Measurements from ENCODE around the gene MEIS2. TPM values are rescaled to one million over a fixed set of nuclear protein-coding genes. Genes with fewer than 3 reads are reported as not detected.

The MEIS2 gene
- total RNA-seq, 1 experiment from 2014 or later, result 9.3 TPM

DNA sequence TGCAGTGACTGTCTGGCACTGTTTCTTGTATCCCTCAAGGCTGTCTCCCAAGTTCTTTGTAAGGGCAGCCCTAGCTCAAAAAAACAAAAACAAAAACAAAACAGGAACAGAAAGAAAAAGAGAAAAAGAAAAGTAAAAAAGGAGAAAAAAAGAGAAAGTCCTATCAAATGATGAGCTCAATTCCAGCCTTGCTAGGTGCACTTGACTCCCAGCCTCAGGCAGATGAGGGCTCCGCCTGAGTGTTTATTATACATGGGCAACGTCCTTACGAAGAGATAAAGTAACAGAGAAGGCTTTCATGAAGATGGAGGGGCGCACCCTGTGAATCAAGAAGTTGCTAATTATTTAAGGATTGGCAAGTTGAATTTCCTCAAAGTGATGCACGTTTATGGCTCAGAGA, 175.3 kb downstream of the MEIS2 start:
- TF ChIP-seq EZH2 (IDR thresholded peaks at IDR 0.05; ENCODE audit: borderline replicate concordance, low read depth, low read length, poor library complexity, severe bottlenecking) (no peak), CTCF (conservative IDR thresholded peaks at IDR 0.05; ENCODE audit: low read depth, low read length) (no peak)
- Histone ChIP-seq H3K4me1 (ENCODE audit: insufficient read depth, low read length, poor library complexity, severe bottlenecking) (peaks cover 6% of the 10 kb centered on the region), H3K9me3 (ENCODE audit: low read depth, low read length, poor library complexity, severe bottlenecking) (no peaks in the 10 kb centered on the region), H3K27me3 (replicated peaks; ENCODE audit: insufficient read depth, low read depth, low read length, poor library complexity) (no peaks in the 10 kb centered on the region), H3K4me3 (ENCODE audit: low read depth, low read length, poor library complexity, severe bottlenecking) (no peak overlapping the region), H3K36me3 (ENCODE audit: insufficient read depth, low read length, poor library complexity, severe bottlenecking) (no peaks in the 10 kb centered on the region), H3K27ac (ENCODE audit: low read depth, low read length, poor library complexity, severe bottlenecking) (no peak overlapping the region)
- ChIA-PET POLR2A (ENCODE audit: low non-redundant PET) (no interaction called here), CTCF (no interaction called here)
- DNase-seq (ENCODE audit: low spot score), result no peak
- intact Hi-C loops (cut with micrococcal nuclease; ENCODE audit: unreplicated experiment), result no loop called here
- no TSS peak for BruUV-seq (replicated peaks)

- no TSS peak for BruUV-seq (replicated peaks)
- ChIA-PET CTCF (no interaction called here), POLR2A (ENCODE audit: low non-redundant PET) (no interaction called here)
- intact Hi-C loops (cut with micrococcal nuclease; ENCODE audit: unreplicated experiment), result no loop called here
- Histone ChIP-seq H3K4me3 (ENCODE audit: low read depth, low read length, poor library complexity, severe bottlenecking) (no peak overlapping the region), H3K27ac (ENCODE audit: low read depth, low read length, poor library complexity, severe bottlenecking) (no peak overlapping the region), H3K4me1 (ENCODE audit: insufficient read depth, low read length, poor library complexity, severe bottlenecking) (peaks cover 6% of the 10 kb centered on the region), H3K27me3 (replicated peaks; ENCODE audit: insufficient read depth, low read depth, low read length, poor library complexity) (no peaks in the 10 kb centered on the region), H3K36me3 (ENCODE audit: insufficient read depth, low read length, poor library complexity, severe bottlenecking) (no peaks in the 10 kb centered on the region), H3K9me3 (ENCODE audit: low read depth, low read length, poor library complexity, severe bottlenecking) (no peaks in the 10 kb centered on the region)
- TF ChIP-seq CTCF (conservative IDR thresholded peaks at IDR 0.05; ENCODE audit: low read depth, low read length), result no peak
- no peak for TF ChIP-seq EZH2 (IDR thresholded peaks at IDR 0.05; ENCODE audit: borderline replicate concordance, low read depth, low read length, poor library complexity, severe bottlenecking)
- no peak for DNase-seq (ENCODE audit: low spot score)
These were observed 176.3 kb downstream of the MEIS2 start for GRCh38 chr15:36924034-36924433.

DNA sequence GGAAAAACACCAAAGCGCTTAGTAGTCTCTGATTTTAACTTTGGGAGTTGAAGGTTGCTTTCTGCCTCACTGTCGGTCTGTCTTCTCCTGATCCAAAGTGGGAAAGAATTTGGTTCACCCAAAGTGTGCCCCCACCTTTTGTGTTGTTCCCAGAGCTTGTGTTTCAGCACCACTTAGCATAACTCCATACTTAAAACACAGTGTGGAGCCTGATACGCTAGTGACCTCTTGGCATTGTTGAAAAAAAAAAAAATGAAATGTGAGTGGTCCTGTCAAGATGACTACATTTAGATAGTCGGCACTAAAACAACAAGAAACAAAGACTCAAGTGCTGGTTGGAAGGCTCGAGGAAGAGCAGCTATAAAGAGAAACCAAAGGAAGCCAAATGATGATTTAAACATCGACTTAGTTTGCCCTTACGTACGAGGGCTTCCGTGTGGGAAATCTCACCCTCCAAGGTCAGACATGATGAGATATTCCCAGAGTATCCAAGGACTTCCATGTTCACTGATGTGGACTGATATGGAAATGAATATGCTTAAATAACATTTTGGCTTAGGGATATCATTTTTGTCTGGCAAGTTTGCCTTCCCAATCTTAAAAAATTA, 178.8 kb downstream of the MEIS2 start:
- ChIA-PET POLR2A (ENCODE audit: low non-redundant PET) (interaction anchor here (0.6 kb wide), 1 partner anchor 136 kb away, joined by 4 read pairs; no protein-coding TSS in a partner anchor), CTCF (no interaction called here)
- H3K36me3 ChIP-seq (ENCODE audit: insufficient read depth, low read length, poor library complexity, severe bottlenecking), result no peaks in the 10 kb centered on the region

More for the DNA sequence above, 178.8 kb downstream of the MEIS2 start:
- H3K4me3 ChIP-seq (ENCODE audit: low read depth, low read length, poor library complexity, severe bottlenecking), result no peak overlapping the region
- no TSS peak for BruUV-seq (replicated peaks)
- no peaks in the 10 kb centered on the region for H3K27me3 ChIP-seq (replicated peaks; ENCODE audit: insufficient read depth, low read depth, low read length, poor library complexity)
- intact Hi-C loops (cut with micrococcal nuclease; ENCODE audit: unreplicated experiment), result no loop called here
- no peaks in the 10 kb centered on the region for H3K9me3 ChIP-seq (ENCODE audit: low read depth, low read length, poor library complexity, severe bottlenecking)
- TF ChIP-seq CTCF (conservative IDR thresholded peaks at IDR 0.05; ENCODE audit: low read depth, low read length), result no peak
- no peak for TF ChIP-seq EZH2 (IDR thresholded peaks at IDR 0.05; ENCODE audit: borderline replicate concordance, low read depth, low read length, poor library complexity, severe bottlenecking)
- DNase-seq (ENCODE audit: low spot score), result no peak
- no peak overlapping the region for H3K27ac ChIP-seq (ENCODE audit: low read depth, low read length, poor library complexity, severe bottlenecking)
- peaks cover 6% of the 10 kb centered on the region for H3K4me1 ChIP-seq (ENCODE audit: insufficient read depth, low read length, poor library complexity, severe bottlenecking)

Data from A673 (cell line).